ENCODE results near the gene CCND1.

The CCND1 gene

GRCh38 chr11:69642549-69642912 lies 1.6 kb downstream of the CCND1 start:
- DNase-seq = peak; percentile 57

GRCh38 chr11:69642913-69643632 lies 2.1 kb downstream of the CCND1 start:
- peak; percentile 93 for DNase-seq

- peak; percentile 56 for DNase-seq
These were observed 2.7 kb downstream of the CCND1 start for GRCh38 chr11:69643646-69644045.

- DNase-seq = no peak
These were observed 3.4 kb downstream of the CCND1 start for GRCh38 chr11:69644071-69644961.

- DNase-seq = no peak
These were observed 4.2 kb downstream of the CCND1 start for GRCh38 chr11:69644962-69645675.

- DNase-seq = no peak
These were observed 5.0 kb downstream of the CCND1 start for GRCh38 chr11:69645801-69646492.

- DNase-seq = no peak
These were observed 5.8 kb downstream of the CCND1 start for GRCh38 chr11:69646493-69647389.

- DNase-seq = no peak
These were observed 6.4 kb downstream of the CCND1 start for GRCh38 chr11:69647390-69647748.

GRCh38 chr11:69647761-69648497 lies 7.0 kb downstream of the CCND1 start:
- no peak for DNase-seq

GRCh38 chr11:69648679-69649575 lies 8.0 kb downstream of the CCND1 start:
- DNase-seq = no peak

- DNase-seq = no peak
These were observed 8.6 kb downstream of the CCND1 start for GRCh38 chr11:69649576-69649900.

- DNase-seq = no peak
These were observed 9.3 kb downstream of the CCND1 start for GRCh38 chr11:69650081-69650831.

- DNase-seq = no peak
These were observed 9.9 kb downstream of the CCND1 start for GRCh38 chr11:69650832-69651344.

- DNase-seq = no peak
These were observed 11.1 kb downstream of the CCND1 start for GRCh38 chr11:69651834-69652620.

GRCh38 chr11:69652999-69653398 lies 12.0 kb downstream of the CCND1 start:
- no peak for DNase-seq

- no peak for DNase-seq
These were observed 12.5 kb downstream of the CCND1 start for GRCh38 chr11:69653406-69653960.

GRCh38 chr11:69654001-69654659 lies 13.2 kb downstream of the CCND1 start:
- no peak for DNase-seq
